ENCODE data around the gene POLRMT. TPM values are rescaled to one million over a fixed set of nuclear protein-coding genes. Genes with fewer than 3 reads are reported as not detected.

POLRMT gene
- total and polyA plus RNA-seq, 2 experiments from 2014 or later, result 103 to 121 TPM

DNA sequence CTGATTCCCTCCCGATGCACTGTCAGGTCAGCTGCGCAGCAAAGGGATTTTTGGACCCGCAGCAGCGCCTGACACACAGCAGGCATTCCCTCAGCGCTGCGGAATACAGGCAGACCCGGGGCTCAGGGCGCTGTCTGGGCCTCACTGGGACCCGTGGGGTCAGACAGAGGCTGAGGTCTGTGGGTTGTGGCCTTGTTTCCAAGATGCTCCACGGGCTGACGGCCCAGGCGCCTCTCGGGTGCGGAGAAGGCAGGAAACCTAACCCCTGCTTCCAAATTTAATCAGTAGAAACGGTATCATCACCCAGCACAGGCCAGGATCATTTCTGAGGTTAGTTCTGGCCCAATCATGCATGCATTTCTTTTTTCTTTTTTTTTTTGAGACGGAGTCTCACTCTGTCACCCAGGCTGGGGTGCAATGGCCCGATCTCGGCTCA, 30.4 kb upstream of the POLRMT start:
- Histone ChIP-seq H3K9me3 (ENCODE audit: low read depth) (no peaks in the 10 kb centered on the region), H3K4me3 (peak overlapping the region; percentile 99), H3K27me3 (no peaks in the 10 kb centered on the region), H3K36me3 (no peaks in the 10 kb centered on the region), H3K27ac (peak overlapping the region; percentile 55), H3K4me1 (ENCODE audit: low read depth) (peaks cover 8% of the 10 kb centered on the region)
- DNase-seq (ENCODE audit: low read depth in 1 of 2, low spot score in 1 of 2), result no peak
- TF ChIP-seq, protein P1, sequence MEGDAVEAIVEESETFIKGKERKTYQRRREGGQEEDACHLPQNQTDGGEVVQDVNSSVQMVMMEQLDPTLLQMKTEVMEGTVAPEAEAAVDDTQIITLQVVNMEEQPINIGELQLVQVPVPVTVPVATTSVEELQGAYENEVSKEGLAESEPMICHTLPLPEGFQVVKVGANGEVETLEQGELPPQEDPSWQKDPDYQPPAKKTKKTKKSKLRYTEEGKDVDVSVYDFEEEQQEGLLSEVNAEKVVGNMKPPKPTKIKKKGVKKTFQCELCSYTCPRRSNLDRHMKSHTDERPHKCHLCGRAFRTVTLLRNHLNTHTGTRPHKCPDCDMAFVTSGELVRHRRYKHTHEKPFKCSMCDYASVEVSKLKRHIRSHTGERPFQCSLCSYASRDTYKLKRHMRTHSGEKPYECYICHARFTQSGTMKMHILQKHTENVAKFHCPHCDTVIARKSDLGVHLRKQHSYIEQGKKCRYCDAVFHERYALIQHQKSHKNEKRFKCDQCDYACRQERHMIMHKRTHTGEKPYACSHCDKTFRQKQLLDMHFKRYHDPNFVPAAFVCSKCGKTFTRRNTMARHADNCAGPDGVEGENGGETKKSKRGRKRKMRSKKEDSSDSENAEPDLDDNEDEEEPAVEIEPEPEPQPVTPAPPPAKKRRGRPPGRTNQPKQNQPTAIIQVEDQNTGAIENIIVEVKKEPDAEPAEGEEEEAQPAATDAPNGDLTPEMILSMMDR (IDR thresholded peaks at IDR 0.05; ENCODE audit: low read depth, low read length), result no peak

DNA sequence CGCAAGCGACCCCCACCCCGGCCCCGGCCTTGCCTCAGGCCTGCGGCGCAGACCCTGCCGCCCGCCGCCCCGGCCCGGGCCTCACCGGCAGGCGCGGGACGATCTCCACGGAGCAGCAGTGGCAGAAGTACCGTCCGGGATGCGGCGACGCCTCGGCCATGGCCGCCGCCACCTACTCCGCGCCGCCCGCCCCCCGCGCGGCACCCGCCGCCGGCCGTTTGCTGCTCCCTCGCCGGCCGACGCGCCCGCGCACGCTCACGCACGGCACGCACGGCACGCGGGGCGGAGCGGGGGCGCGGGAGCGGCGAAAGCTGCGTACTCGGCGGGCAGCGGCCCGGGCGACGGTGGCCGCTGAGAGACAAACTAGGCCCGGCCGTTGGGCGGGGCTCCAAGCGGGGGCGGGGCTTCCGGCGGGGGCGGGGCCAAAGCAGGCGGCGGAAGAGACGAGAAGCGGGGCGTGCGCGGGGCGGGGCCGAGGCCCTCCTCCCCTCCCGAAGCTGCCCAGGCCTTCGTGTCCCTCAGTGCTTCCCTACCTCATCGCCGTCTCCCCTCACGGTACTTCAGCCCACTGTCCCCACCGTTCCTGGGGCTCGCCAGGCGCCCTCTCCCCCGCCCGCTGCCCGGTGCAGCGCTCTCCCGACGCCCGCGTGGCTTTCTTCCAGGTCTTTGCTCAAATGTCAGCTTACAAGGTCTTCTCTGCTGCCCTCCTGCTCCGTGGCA, 29.8 kb upstream of the POLRMT start, which contains the start of gene RNF126:
RNF126 (minus strand) TSS at position 253 of the 720 bp plus-strand sequence; CDS start at position 160, 93 bp downstream.
- Histone ChIP-seq H3K4me1 (ENCODE audit: low read depth) (peaks cover 8% of the 10 kb centered on the region), H3K27me3 (no peaks in the 10 kb centered on the region), H3K27ac (peak within 1 kb of the TSS; percentile 82), H3K36me3 (no peaks in the 10 kb centered on the region), H3K4me3 (peak within 1 kb of the TSS; percentile 99), H3K9me3 (ENCODE audit: low read depth) (no peaks in the 10 kb centered on the region)
- TF ChIP-seq, protein P1 (IDR thresholded peaks at IDR 0.05; ENCODE audit: low read depth, low read length), result no peak
- peak; percentile 93 to 95 for DNase-seq (ENCODE audit: low read depth in 1 of 2, low spot score in 1 of 2)

DNA sequence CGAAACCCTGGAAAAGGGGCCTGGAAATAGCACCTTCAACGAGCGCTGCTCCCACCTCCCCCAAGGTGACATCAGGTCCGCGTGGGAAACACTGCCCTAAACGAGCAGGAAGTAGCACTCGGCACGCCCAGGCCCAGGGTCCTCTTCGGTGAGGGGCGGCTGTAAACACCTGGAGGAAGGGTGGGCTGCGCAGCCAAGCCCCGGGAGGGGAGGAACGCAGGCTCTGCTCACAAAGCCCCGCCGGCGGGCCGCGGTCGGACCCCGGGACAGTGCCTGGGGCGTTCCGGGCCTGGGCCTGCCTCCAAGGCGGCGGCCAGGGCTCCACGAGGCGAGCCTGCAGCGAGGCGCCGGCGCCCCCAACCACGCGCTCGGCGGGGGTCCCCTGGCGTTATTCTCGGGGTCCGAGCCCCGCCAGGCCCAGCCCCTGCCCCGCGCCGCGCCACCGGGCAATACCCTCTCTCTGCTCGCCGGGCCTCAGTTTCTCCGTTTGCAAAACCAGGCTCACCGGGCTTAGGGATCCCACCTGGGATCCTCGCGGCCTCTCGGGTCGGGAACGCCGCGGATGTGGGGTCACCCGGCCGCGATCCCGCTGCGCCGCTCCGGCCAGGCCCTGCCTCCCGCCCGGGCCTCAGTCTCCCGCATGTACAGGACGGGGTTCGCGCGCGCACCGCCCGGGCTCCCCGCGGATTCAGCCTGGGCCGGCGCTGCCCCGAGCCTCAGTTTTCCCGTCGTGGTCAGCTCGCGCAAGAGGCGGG, 29.0 kb upstream of the POLRMT start:
- Histone ChIP-seq H3K27ac (peak overlapping the region; percentile 82), H3K4me1 (ENCODE audit: low read depth) (peaks cover 8% of the 10 kb centered on the region), H3K36me3 (no peaks in the 10 kb centered on the region), H3K9me3 (ENCODE audit: low read depth) (no peaks in the 10 kb centered on the region), H3K27me3 (no peaks in the 10 kb centered on the region), H3K4me3 (peak overlapping the region; percentile 99)
- TF ChIP-seq, protein P1 (IDR thresholded peaks at IDR 0.05; ENCODE audit: low read depth, low read length), result no peak
- peak; percentile 35 to 59 for DNase-seq (ENCODE audit: low read depth in 1 of 2, low spot score in 1 of 2)

DNA sequence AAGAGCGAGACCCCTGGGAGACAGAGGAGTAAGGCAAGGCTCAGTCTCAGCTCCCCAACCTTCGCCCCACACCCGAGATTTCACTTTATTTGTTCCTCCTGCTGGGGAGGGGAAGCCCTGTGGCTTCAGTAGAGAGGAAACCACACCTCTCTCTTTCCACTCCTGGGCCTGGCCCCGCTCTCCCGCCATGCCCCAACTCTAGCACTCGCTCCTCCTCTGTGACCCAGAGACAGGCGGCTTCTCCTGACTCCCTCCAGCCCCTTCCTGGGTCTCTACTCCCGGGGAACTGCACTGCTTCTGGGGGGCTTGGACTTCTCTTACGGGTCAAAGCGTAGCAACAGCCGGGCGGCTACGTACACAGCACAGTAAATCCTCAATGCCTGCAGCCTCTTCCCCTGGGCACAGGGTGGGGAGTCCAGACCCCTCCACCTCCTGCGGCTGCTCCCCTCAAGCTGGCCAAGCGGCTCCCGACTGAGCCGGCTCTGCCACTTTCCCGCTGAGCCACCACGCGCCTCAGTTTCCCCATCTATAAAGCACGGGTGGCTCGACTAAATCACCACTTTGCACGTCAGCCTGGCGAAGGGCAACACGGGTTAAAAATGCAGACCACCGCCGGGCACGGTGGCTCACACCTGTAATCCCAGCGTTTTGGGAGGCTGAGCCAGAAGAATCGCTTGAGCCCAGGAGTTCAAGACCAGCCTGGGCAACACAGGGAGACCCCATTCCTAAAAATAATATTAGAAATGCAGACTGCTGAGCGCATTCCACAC, 28.3 kb upstream of the POLRMT start:
- no peaks in the 10 kb centered on the region for H3K36me3 ChIP-seq
- TF ChIP-seq, protein P1 (IDR thresholded peaks at IDR 0.05; ENCODE audit: low read depth, low read length), result no peak
- H3K27me3 ChIP-seq, result no peaks in the 10 kb centered on the region
- H3K27ac ChIP-seq, result peak overlapping the region; percentile 82
- peak in 1 of 2 donors; percentile 12 for DNase-seq (ENCODE audit: low read depth in 1 of 2, low spot score in 1 of 2)
- peaks cover 8% of the 10 kb centered on the region for H3K4me1 ChIP-seq (ENCODE audit: low read depth)
- no peaks in the 10 kb centered on the region for H3K9me3 ChIP-seq (ENCODE audit: low read depth)
- peak overlapping the region; percentile 99 for H3K4me3 ChIP-seq

DNA sequence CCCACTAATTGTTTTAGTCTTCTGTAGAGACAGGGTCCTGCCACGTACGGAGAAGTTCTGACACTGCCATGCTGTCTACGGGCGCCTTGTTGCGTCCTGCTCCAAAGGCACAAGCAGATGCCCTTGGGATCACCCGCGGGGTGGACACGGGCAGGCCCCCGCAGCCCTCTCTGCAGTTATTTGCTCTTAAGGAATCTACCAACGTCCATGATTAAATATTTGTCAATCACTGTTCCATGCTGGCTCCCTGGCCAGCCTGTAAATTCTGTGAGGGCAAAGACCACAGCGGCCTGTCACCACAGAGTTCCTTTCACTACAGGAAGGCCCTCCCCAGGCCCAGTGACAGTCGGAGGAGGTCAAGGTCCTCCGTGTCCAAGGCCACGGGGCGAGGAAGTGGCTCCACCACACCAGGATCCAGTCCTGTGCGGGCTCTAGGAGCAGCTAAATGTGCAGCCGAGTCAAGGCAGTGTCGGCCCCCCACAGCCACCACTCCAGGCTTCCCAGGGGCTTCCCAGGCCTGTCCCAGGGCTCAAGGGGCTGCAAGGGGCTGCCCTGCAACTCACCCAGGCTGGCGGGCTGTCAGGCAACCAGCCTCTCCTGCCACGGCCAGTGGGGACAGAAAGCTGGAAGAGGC, 27.6 kb upstream of the POLRMT start:
- no peaks in the 10 kb centered on the region for H3K9me3 ChIP-seq (ENCODE audit: low read depth)
- no peaks in the 10 kb centered on the region for H3K27me3 ChIP-seq
- DNase-seq (ENCODE audit: low read depth in 1 of 2, low spot score in 1 of 2), result no peak
- TF ChIP-seq, protein P1 (IDR thresholded peaks at IDR 0.05; ENCODE audit: low read depth, low read length), result no peak
- peak overlapping the region; percentile 82 for H3K27ac ChIP-seq
- no peak overlapping the region for H3K4me3 ChIP-seq
- H3K36me3 ChIP-seq, result no peaks in the 10 kb centered on the region
- peaks cover 8% of the 10 kb centered on the region for H3K4me1 ChIP-seq (ENCODE audit: low read depth)
